GM23338 (cell line): ENCODE data around the gene HNRNPL. TPM values are rescaled to one million over a fixed set of nuclear protein-coding genes. Genes with fewer than 3 reads are reported as not detected.

Experiments
- ATAC-seq: fragments of 200-7000 bp; cut with Tn5 transposase; 3 replicates; pipeline ENCODE4 v1.9.1; 2020
- DNase-seq: peaks from one replicate; pipeline ENCODE4 v3.0.0-alpha.2; 2015; ENCODE audit warnings: low spot score
- H2AFZ ChIP-seq: fragments of 200-600 bp; sonication (generic); 2 replicates; pipeline ENCODE4 v1.8.0; 2016; ENCODE audit warnings: antibody characterized with exemption, mild to moderate bottlenecking, moderate library complexity
- H3F3A ChIP-seq: fragments of 200-600 bp; sonication (generic); replicated peaks from 2 replicates; pipeline ENCODE4 v1.8.0; 2017; ENCODE audit warnings: antibody characterized with exemption, mixed run types, low read depth
- H3K27ac ChIP-seq: fragments of 200-600 bp; sonication (generic); 2 replicates; pipeline ENCODE4 v1.6.1; 2016; ENCODE audit warnings: low read depth
- H3K27me3 ChIP-seq: fragments of 200-600 bp; sonication (generic); 2 replicates; pipeline ENCODE4 v1.8.0; 2016; ENCODE audit warnings: mild to moderate bottlenecking, mixed run types, moderate library complexity; ENCODE audit not compliant: insufficient read depth
- H3K36me3 ChIP-seq: fragments of 200-600 bp; sonication (generic); 2 replicates; pipeline ENCODE4 v1.8.0; 2016; ENCODE audit warnings: mild to moderate bottlenecking; ENCODE audit not compliant: insufficient read depth
- H3K4me1 ChIP-seq: fragments of 200-600 bp; sonication (generic); 2 replicates; pipeline ENCODE4 v1.8.0; 2016; ENCODE audit warnings: mild to moderate bottlenecking, moderate library complexity; ENCODE audit not compliant: insufficient read depth
- H3K4me2 ChIP-seq: fragments of 200-600 bp; sonication (generic); 2 replicates; pipeline ENCODE4 v1.7.1; 2017; ENCODE audit warnings: mixed run types
- H3K4me3 ChIP-seq: fragments of 200-600 bp; sonication (generic); 2 replicates; pipeline ENCODE4 v1.6.1; 2016; ENCODE audit warnings: mixed run types
- H3K79me2 ChIP-seq: fragments of 200-600 bp; sonication (generic); replicated peaks from 2 replicates; pipeline ENCODE4 v1.8.0; 2017; ENCODE audit warnings: mild to moderate bottlenecking; ENCODE audit not compliant: insufficient read depth
- H3K9me2 ChIP-seq: fragments of 200-600 bp; sonication (generic); 2 replicates; pipeline ENCODE4 v1.8.0; 2017; ENCODE audit not compliant: insufficient read depth
- H4K20me1 ChIP-seq: fragments of 200-600 bp; sonication (generic); replicated peaks from 2 replicates; pipeline ENCODE4 v1.8.0; 2017; ENCODE audit warnings: mild to moderate bottlenecking; ENCODE audit not compliant: insufficient read depth
- H3K27ac Mint-ChIP-seq: 2 replicates; pipeline ENCODE4 v1.8.0; 2020; ENCODE audit warnings: inconsistent platforms, mild to moderate bottlenecking, moderate library complexity, mixed read lengths
- H3K27me3 Mint-ChIP-seq: 3 replicates; pipeline ENCODE4 v1.8.0; 2022; ENCODE audit warnings: low read depth, mild to moderate bottlenecking, moderate library complexity, mixed read lengths, inconsistent platforms; ENCODE audit not compliant: insufficient read depth, poor library complexity
- H3K36me3 Mint-ChIP-seq: 3 replicates; pipeline ENCODE4 v1.8.0; 2021; ENCODE audit warnings: low read depth, mild to moderate bottlenecking, inconsistent platforms, moderate library complexity, mixed read lengths
- H3K4me1 Mint-ChIP-seq: 3 replicates; pipeline ENCODE4 v1.8.0; 2020; ENCODE audit warnings: mild to moderate bottlenecking, inconsistent platforms, mixed read lengths
- H3K4me3 Mint-ChIP-seq: 3 replicates; pipeline ENCODE4 v1.8.0; 2021; ENCODE audit warnings: moderate library complexity, mild to moderate bottlenecking, inconsistent platforms, mixed read lengths
- H3K9me3 Mint-ChIP-seq: 3 replicates; pipeline ENCODE4 v1.8.0; 2020; ENCODE audit warnings: moderate library complexity, mild to moderate bottlenecking, inconsistent platforms, mixed read lengths
- CREB1 ChIP-seq: fragments of 250-450 bp; sonication (Bioruptor Pico); IDR thresholded peaks from 2 replicates; pipeline ENCODE4 v1.5.0; 2020; ENCODE audit warnings: low read depth, mild to moderate bottlenecking, moderate library complexity
- CTCF ChIP-seq, 2 experiments: fragments of 200-600 bp in 1 of 2; sonication (generic) in 1 of 2; conservative IDR thresholded peaks; 2 replicates each; pipeline versions ENCODE4 v1.5.1 to v1.6.1; 2016 to 2017; ENCODE audit warnings: antibody characterized with exemption in 2 of 2, low read depth in 2 of 2, mild to moderate bottlenecking in 2 of 2, moderate library complexity in 1 of 2
- ETS1 ChIP-seq: IDR thresholded peaks from 2 replicates; pipeline ENCODE4 v1.6.1; 2016; ENCODE audit warnings: antibody characterized with exemption
- EZH2 ChIP-seq: fragments of 200-600 bp; sonication (generic); IDR thresholded peaks from one replicate; pipeline ENCODE4 v1.8.0; 2017; ENCODE audit warnings: antibody characterized with exemption, mild to moderate bottlenecking, low read depth; ENCODE audit not compliant: unreplicated experiment
- EZH2phosphoT487 ChIP-seq: fragments of 200-600 bp; sonication (generic); IDR thresholded peaks from one replicate; pipeline ENCODE4 v1.8.1; 2018; ENCODE audit warnings: antibody characterized with exemption; ENCODE audit not compliant: unreplicated experiment
- JUNB ChIP-seq: IDR thresholded peaks from one replicate; pipeline ENCODE4 v1.6.1; 2016; ENCODE audit warnings: antibody characterized with exemption; ENCODE audit not compliant: unreplicated experiment
- NANOG ChIP-seq: IDR thresholded peaks from 2 replicates; pipeline ENCODE4 v1.6.1; 2016; ENCODE audit warnings: antibody characterized with exemption, borderline replicate concordance
- POLR2AphosphoS5 ChIP-seq: IDR thresholded peaks from 2 replicates; pipeline ENCODE4 v1.6.1; 2016; ENCODE audit warnings: antibody characterized with exemption, low read depth
- REST ChIP-seq: IDR thresholded peaks from one replicate; pipeline ENCODE4 v1.6.1; 2018; ENCODE audit warnings: antibody characterized with exemption; ENCODE audit not compliant: unreplicated experiment
- STAT1 ChIP-seq: IDR thresholded peaks from one replicate; pipeline ENCODE4 v1.6.1; 2016; ENCODE audit warnings: antibody characterized with exemption; ENCODE audit not compliant: unreplicated experiment
- ZNF114 ChIP-seq: fragments of 250-450 bp; sonication (Bioruptor Pico); IDR thresholded peaks from 2 replicates; pipeline ENCODE4 v1.5.0; 2020; ENCODE audit warnings: mild to moderate bottlenecking, moderate library complexity
- ZNF331 ChIP-seq: fragments of 250-450 bp; sonication (Bioruptor Pico); IDR thresholded peaks from 2 replicates; pipeline ENCODE4 v1.5.0; 2020; ENCODE audit warnings: low read depth, mild to moderate bottlenecking, moderate library complexity
- ZNF462 ChIP-seq: fragments of 250-450 bp; sonication (Bioruptor Pico); IDR thresholded peaks from 2 replicates; pipeline ENCODE4 v1.5.0; 2020; ENCODE audit warnings: mild to moderate bottlenecking, moderate library complexity
- polyA plus RNA-seq: library from polyadenylated mRNA; unstranded; fragments of >200 nt; fragmentation: Nextera tagmentation; extraction: Ambion mirVana; gene quantifications from 2 replicates; pipeline ENCODE4 v1.2.1, GENCODE V29; 2016
- total RNA-seq: library from RNA; depleted of rRNA; stranded (reverse); fragments of >200 nt; shearing (Covaris generic); gene quantifications from 2 replicates; pipeline ENCODE4 v1.2.3, GENCODE V29; 2014

Gene HNRNPL
- total and polyA plus RNA-seq, 2 experiments from 2014 or later, result 580 to 664 TPM

GRCh38 chr19:38834590-38834989, 15.2 kb downstream of the HNRNPL start:
- Histone ChIP-seq H3K36me3 (peaks cover 36% of the 10 kb centered on the region), H2AFZ (no peak overlapping the region), H3K9me2 (no peaks in the 10 kb centered on the region), H3K27ac (peak overlapping the region; percentile 80; the same call in 1 of the 2 replicates), H3K4me1 (peaks cover 18% of the 10 kb centered on the region), H3F3A (peaks cover 70% of the 10 kb centered on the region), H3K4me2 (no peak overlapping the region), H3K4me3 (no peak overlapping the region), H3K79me2 (peaks cover 4% of the 10 kb centered on the region; the same call in 1 of the 2 replicates), H3K27me3 (no peaks in the 10 kb centered on the region), H4K20me1 (peaks cover 17% of the 10 kb centered on the region)
- H3K36me3 Mint-ChIP-seq, result peaks cover 61% of the 10 kb centered on the region
- ATAC-seq (no peak), DNase-seq (peak; percentile 42)
- H3K27me3 Mint-ChIP-seq, result peaks cover 23% of the 10 kb centered on the region
- no peak overlapping the region for H3K4me3 Mint-ChIP-seq
- no peaks in the 10 kb centered on the region for H3K9me3 Mint-ChIP-seq
- TF ChIP-seq EZH2phosphoT487 (no peak), CTCF (conservative IDR thresholded peaks at IDR 0.05; ENCODE audit: low read depth in 2 of 2) (no peak), REST (no peak), EZH2 (no peak), CREB1 (CRISPR knock-in tag) (no peak), POLR2AphosphoS5 (no peak), JUNB (no peak), NANOG (no peak), ETS1 (no peak), ZNF331 (CRISPR knock-in tag) (no peak), ZNF462 (CRISPR knock-in tag) (no peak), ZNF114 (CRISPR knock-in tag) (no peak), STAT1 (no peak)
- H3K27ac Mint-ChIP-seq, result peak overlapping the region; percentile 70
- peaks cover 13% of the 10 kb centered on the region for H3K4me1 Mint-ChIP-seq
